SU-DHL-6 (cell line): ENCODE data around the gene C22orf15.

Experiments used
- H2AFZ ChIP-seq: fragments of 200-600 bp; sonication (generic); 2 replicates; pipeline ENCODE4 v1.6.1; 2014; ENCODE audit warnings: low read depth, mild to moderate bottlenecking, moderate library complexity, mixed read lengths, antibody characterized with exemption, low read length; ENCODE audit not compliant: severe bottlenecking
- H3F3A ChIP-seq: fragments of 200-600 bp; shearing (Covaris generic); 2 replicates; pipeline ENCODE4 v1.6.0; 2016; ENCODE audit warnings: antibody characterized with exemption, mild to moderate bottlenecking; ENCODE audit not compliant: insufficient read depth
- H3K27ac ChIP-seq: fragments of 200-600 bp; sonication (generic); 2 replicates; pipeline ENCODE4 v1.5.1; 2016; ENCODE audit warnings: low read depth, mild to moderate bottlenecking, low read length, moderate library complexity, mixed read lengths
- H3K27me3 ChIP-seq: fragments of 200-600 bp; sonication (generic), shearing (Covaris generic); 2 replicates; pipeline ENCODE4 v1.6.0; 2014; ENCODE audit warnings: mild to moderate bottlenecking, low read length
- H3K36me3 ChIP-seq: fragments of 200-600 bp; sonication (generic); 2 replicates; pipeline ENCODE4 v1.6.1; 2014; ENCODE audit warnings: mild to moderate bottlenecking, low read length, mixed read lengths
- H3K4me2 ChIP-seq: fragments of 300-600, 200-600 bp; shearing (Covaris generic), sonication (generic); 2 replicates; pipeline ENCODE4 v1.6.0; 2014; ENCODE audit warnings: low read length, low read depth, mild to moderate bottlenecking; ENCODE audit not compliant: poor library complexity, severe bottlenecking
- H3K4me3 ChIP-seq: fragments of 200-600 bp; sonication (generic); 2 replicates; pipeline ENCODE4 v1.5.1; 2014; ENCODE audit warnings: antibody characterized with exemption, low read length, mild to moderate bottlenecking, mixed read lengths; ENCODE audit not compliant: insufficient read depth, poor library complexity, severe bottlenecking
- H3K79me2 ChIP-seq: fragments of 200-600 bp; sonication (generic); 2 replicates; pipeline ENCODE4 v1.6.1; 2014; ENCODE audit warnings: mild to moderate bottlenecking, low read length, moderate library complexity; ENCODE audit not compliant: insufficient read depth
- H3K9ac ChIP-seq: fragments of 200-600 bp; sonication (generic); 2 replicates; pipeline ENCODE4 v1.7.0; 2014; ENCODE audit warnings: mild to moderate bottlenecking, low read length
- H3K9me2 ChIP-seq: fragments of 200-600 bp; sonication (generic); replicated peaks from 2 replicates; pipeline ENCODE4 v1.6.1; 2014; ENCODE audit warnings: low read length; ENCODE audit not compliant: insufficient read depth
- H3K9me3 ChIP-seq: fragments of 200-600 bp; sonication (generic); 2 replicates; pipeline ENCODE4 v1.6.1; 2014; ENCODE audit warnings: low read length, mixed read lengths; ENCODE audit not compliant: insufficient read depth
- H4K20me1 ChIP-seq: fragments of 200-600 bp; sonication (generic); 2 replicates; pipeline ENCODE4 v1.6.1; 2014; ENCODE audit warnings: low read depth, mild to moderate bottlenecking, antibody characterized with exemption, low read length, moderate library complexity, mixed read lengths
- EZH2phosphoT487 ChIP-seq: fragments of 200-600 bp; sonication (generic), shearing (Covaris generic); conservative IDR thresholded peaks from 2 replicates; pipeline ENCODE4 v1.6.1; 2018; ENCODE audit warnings: mild to moderate bottlenecking, antibody characterized with exemption, low read length, moderate library complexity, mixed read lengths
- TF ChIP-seq, protein P1 (sequence below): fragments of 200-600 bp; sonication (generic); IDR thresholded peaks from one replicate; pipeline ENCODE4 v1.5.1; 2017; ENCODE audit warnings: antibody characterized with exemption, mild to moderate bottlenecking, low read length, moderate library complexity; ENCODE audit not compliant: insufficient read depth, poor library complexity, severe bottlenecking

Gene C22orf15

DNA sequence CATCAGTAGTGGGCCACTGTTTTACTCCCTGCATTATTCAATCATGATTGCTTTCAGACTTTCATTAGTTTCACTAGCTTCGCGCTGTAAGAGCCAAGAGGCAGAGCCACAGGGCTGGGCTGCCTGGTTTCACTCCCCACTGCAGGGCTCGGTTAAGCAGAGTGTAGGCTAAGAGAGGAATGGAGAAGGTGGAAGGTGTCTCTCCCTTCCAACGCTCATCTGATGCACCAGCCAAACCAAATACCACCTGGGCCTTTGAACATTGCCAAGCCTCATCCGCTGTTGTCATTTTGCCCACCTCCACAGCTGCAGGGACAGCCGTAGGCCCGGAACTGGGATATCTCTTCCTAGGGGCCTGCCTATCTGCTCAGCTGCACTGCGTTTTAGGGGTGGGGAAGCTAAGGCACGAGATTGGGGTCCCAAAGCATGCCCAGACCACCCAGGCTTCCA, 23.5 kb downstream of the C22orf15 start:
- no peaks in the 10 kb centered on the region; the same call in 1 of the 2 replicates for H3F3A ChIP-seq
- H3K9me2 ChIP-seq = no peaks in the 10 kb centered on the region
- H3K27me3 ChIP-seq = no peaks in the 10 kb centered on the region
- peak overlapping the region; percentile 81 for H2AFZ ChIP-seq
- H4K20me1 ChIP-seq = peaks cover 6% of the 10 kb centered on the region; the same call in 1 of the 2 replicates
- H3K4me2 ChIP-seq = peak overlapping the region; percentile 84
- peak overlapping the region; percentile 81 for H3K4me3 ChIP-seq
- peak overlapping the region; percentile 93 for H3K27ac ChIP-seq
- peak overlapping the region; percentile 96 for H3K9ac ChIP-seq
- peaks cover 41% of the 10 kb centered on the region for H3K79me2 ChIP-seq
- H3K9me3 ChIP-seq = no peaks in the 10 kb centered on the region
- TF ChIP-seq, protein P1, sequence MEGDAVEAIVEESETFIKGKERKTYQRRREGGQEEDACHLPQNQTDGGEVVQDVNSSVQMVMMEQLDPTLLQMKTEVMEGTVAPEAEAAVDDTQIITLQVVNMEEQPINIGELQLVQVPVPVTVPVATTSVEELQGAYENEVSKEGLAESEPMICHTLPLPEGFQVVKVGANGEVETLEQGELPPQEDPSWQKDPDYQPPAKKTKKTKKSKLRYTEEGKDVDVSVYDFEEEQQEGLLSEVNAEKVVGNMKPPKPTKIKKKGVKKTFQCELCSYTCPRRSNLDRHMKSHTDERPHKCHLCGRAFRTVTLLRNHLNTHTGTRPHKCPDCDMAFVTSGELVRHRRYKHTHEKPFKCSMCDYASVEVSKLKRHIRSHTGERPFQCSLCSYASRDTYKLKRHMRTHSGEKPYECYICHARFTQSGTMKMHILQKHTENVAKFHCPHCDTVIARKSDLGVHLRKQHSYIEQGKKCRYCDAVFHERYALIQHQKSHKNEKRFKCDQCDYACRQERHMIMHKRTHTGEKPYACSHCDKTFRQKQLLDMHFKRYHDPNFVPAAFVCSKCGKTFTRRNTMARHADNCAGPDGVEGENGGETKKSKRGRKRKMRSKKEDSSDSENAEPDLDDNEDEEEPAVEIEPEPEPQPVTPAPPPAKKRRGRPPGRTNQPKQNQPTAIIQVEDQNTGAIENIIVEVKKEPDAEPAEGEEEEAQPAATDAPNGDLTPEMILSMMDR = no peak
- TF ChIP-seq EZH2phosphoT487 = no peak
- H3K36me3 ChIP-seq = no peaks in the 10 kb centered on the region

DNA sequence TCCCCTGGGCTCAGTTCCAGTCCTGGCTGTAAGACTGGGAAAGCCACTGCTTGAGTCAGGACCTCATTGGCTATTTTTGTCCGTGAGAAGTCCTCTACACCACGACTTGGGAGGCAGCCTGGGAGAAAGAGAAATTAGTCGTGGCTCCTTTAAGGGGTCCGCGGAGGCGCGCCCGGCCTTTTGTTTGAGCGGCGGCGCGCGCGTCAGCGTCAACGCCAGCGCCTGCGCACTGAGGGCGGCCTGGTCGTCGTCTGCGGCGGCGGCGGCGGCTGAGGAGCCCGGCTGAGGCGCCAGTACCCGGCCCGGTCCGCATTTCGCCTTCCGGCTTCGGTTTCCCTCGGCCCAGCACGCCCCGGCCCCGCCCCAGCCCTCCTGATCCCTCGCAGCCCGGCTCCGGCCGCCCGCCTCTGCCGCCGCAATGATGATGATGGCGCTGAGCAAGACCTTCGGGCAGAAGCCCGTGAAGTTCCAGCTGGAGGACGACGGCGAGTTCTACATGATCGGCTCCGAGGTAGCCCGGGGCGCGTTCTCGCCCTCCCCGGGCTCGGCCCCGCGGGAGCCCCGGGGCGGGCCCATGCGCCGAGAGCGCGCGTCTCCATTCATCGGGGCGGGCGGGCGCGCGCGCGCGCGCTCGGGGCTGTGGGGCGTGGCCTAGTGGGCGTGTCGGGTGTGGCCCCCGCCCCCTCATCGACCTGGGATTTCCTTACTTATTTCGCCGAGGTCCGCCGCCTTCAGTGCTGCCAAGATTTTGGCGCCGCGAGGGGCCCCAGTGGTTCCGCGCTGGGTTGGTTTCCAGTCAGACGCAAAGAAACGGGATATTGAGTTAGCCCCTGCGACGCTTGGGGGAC, 24.2 kb downstream of the C22orf15 start, which contains the start of gene SMARCB1:
TSS of gene SMARCB1 (plus strand) at position 215 of the 848 bp plus-strand sequence. CDS start at position 419, 204 bp downstream.
- H3K9ac ChIP-seq = peak within 1 kb of the TSS; percentile 96
- peak within 1 kb of the TSS; percentile 84 for H3K4me2 ChIP-seq
- H2AFZ ChIP-seq = peak within 1 kb of the TSS; percentile 81
- H4K20me1 ChIP-seq = peaks cover 6% of the 10 kb centered on the region; the same call in 1 of the 2 replicates
- H3K79me2 ChIP-seq = peaks cover 47% of the 10 kb centered on the region
- H3F3A ChIP-seq = no peaks in the 10 kb centered on the region; the same call in 1 of the 2 replicates
- H3K27me3 ChIP-seq = no peaks in the 10 kb centered on the region
- peak within 1 kb of the TSS; percentile 93 for H3K27ac ChIP-seq
- H3K36me3 ChIP-seq = no peaks in the 10 kb centered on the region
- TF ChIP-seq, protein P1 = no peak
- no peak for TF ChIP-seq EZH2phosphoT487
- H3K4me3 ChIP-seq = peak within 1 kb of the TSS; percentile 81
- H3K9me3 ChIP-seq = no peaks in the 10 kb centered on the region
- no peaks in the 10 kb centered on the region for H3K9me2 ChIP-seq

DNA sequence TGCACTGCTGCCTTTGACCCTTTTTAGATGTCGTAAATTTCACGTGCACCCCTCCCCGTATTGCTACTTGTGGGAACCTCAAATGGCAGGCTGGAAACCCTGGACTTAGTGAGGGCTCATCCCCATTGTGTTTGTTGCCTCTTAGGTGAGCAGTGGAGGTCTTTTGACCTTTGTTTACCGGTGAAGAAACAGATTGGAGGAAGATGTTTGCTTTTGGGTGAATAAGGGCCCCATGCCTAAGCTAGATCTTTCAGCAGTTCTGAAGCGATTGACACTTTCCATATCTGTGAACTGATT, 24.8 kb downstream of the C22orf15 start:
- H3K9me2 ChIP-seq = no peaks in the 10 kb centered on the region
- no peak for TF ChIP-seq EZH2phosphoT487
- TF ChIP-seq, protein P1 = no peak
- H3K27me3 ChIP-seq = no peaks in the 10 kb centered on the region
- no peaks in the 10 kb centered on the region for H3K9me3 ChIP-seq
- H3K36me3 ChIP-seq = no peaks in the 10 kb centered on the region
- H3K9ac ChIP-seq = peak overlapping the region; percentile 96
- peaks cover 53% of the 10 kb centered on the region for H3K79me2 ChIP-seq
- H3K4me2 ChIP-seq = peak overlapping the region; percentile 84
- peak overlapping the region; percentile 81 for H3K4me3 ChIP-seq
- H3K27ac ChIP-seq = peak overlapping the region; percentile 93
- peaks cover 6% of the 10 kb centered on the region; the same call in 1 of the 2 replicates for H4K20me1 ChIP-seq
- no peak overlapping the region for H2AFZ ChIP-seq
- no peaks in the 10 kb centered on the region; the same call in 1 of the 2 replicates for H3F3A ChIP-seq
